ENCODE data around the gene RALB. TPM values are rescaled to one million over a fixed set of nuclear protein-coding genes. Genes with fewer than 3 reads are reported as not detected.

RALB gene, protein sequence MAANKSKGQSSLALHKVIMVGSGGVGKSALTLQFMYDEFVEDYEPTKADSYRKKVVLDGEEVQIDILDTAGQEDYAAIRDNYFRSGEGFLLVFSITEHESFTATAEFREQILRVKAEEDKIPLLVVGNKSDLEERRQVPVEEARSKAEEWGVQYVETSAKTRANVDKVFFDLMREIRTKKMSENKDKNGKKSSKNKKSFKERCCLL
- total RNA-seq (2014; rRNA removed; shearing (Covaris generic)): 33.3 and 35.8 TPM in 2 replicates

DNA sequence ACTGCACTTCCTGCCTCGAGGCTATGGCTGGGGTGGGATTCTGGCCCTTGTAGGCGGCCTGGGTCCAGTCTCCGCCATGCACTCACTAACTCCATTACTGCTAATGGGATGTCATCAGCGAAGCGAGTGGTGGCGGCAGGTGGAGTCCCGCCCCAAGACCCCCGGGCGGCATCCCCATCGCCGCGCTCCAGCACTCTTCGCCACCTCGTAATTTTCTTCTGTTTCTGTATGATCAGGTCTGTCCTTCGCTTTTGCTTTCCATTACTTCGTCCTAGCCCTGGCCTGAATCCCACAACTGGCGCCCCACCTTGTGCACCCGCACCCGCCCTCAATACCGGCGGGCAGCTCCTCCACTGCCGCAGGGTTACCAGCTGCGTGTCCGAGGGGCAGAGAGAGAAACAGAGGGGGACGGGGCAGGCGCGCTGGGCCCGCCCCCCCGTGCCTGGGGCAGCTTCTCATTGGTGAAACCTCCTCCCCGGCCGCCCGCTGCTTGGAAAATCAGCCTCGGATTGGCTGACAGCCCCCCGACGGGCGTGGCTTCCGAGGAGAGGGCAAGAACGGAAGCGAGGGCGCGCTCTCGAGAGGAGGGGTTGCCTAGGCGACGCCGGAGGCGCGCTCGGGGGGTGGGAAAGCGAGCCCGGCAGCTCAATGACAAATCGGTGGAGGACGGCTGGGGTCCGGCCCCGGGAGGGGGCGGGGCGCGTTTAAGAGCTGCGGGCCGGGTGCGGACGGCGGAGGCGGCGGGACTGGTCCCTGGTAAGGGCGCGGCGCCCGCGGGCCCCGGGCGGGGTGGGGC, at the start of gene RALB:
Gene RALB, plus strand, starts transcription at position 628 of the 796 bp plus-strand sequence. CDS start 25,813 bp downstream, outside the sequence.
- Histone ChIP-seq H3K27me3 (0 out of 2 replicates have a peak, but pooled peaks cover 6% of the 10 kb centered on the region), H3K4me3 (peak within 1 kb of the TSS; percentile 73), H3K27ac (peak within 1 kb of the TSS; percentile 30), H3K9me3 (replicated peaks) (no peaks in the 10 kb centered on the region), H3K4me1 (peaks cover 7% of the 10 kb centered on the region), H3K36me3 (no peaks in the 10 kb centered on the region)
- DNase-seq: peak; percentile 98 to 99

- Histone ChIP-seq H3K4me3 (no peak overlapping the region), H3K27me3 (no peaks in the 10 kb centered on the region), H3K9me3 (replicated peaks) (no peaks in the 10 kb centered on the region), H3K36me3 (no peaks in the 10 kb centered on the region), H3K27ac (no peak overlapping the region), H3K4me1 (no peaks in the 10 kb centered on the region)
- DNase-seq: no peak
These were observed 49.2 kb upstream of the RALB start for GRCh38 chr2:120203251-120204021.

GRCh38 chr2:120204022-120204405, 48.6 kb upstream of the RALB start:
- DNase-seq: peak in 1 of 2 experiments; percentile 27
- H3K27me3 ChIP-seq: no peaks in the 10 kb centered on the region
- no peak overlapping the region for H3K27ac ChIP-seq
- H3K4me3 ChIP-seq: no peak overlapping the region
- H3K4me1 ChIP-seq: no peaks in the 10 kb centered on the region
- H3K9me3 ChIP-seq (replicated peaks): no peaks in the 10 kb centered on the region
- no peaks in the 10 kb centered on the region for H3K36me3 ChIP-seq

- H3K4me3 ChIP-seq: no peak overlapping the region
- H3K36me3 ChIP-seq: no peaks in the 10 kb centered on the region
- H3K27me3 ChIP-seq: no peaks in the 10 kb centered on the region
- no peak for DNase-seq
- no peak overlapping the region for H3K27ac ChIP-seq
- no peaks in the 10 kb centered on the region for H3K4me1 ChIP-seq
- H3K9me3 ChIP-seq (replicated peaks): no peaks in the 10 kb centered on the region
These were observed 48.2 kb upstream of the RALB start for GRCh38 chr2:120204417-120204816.

DNA sequence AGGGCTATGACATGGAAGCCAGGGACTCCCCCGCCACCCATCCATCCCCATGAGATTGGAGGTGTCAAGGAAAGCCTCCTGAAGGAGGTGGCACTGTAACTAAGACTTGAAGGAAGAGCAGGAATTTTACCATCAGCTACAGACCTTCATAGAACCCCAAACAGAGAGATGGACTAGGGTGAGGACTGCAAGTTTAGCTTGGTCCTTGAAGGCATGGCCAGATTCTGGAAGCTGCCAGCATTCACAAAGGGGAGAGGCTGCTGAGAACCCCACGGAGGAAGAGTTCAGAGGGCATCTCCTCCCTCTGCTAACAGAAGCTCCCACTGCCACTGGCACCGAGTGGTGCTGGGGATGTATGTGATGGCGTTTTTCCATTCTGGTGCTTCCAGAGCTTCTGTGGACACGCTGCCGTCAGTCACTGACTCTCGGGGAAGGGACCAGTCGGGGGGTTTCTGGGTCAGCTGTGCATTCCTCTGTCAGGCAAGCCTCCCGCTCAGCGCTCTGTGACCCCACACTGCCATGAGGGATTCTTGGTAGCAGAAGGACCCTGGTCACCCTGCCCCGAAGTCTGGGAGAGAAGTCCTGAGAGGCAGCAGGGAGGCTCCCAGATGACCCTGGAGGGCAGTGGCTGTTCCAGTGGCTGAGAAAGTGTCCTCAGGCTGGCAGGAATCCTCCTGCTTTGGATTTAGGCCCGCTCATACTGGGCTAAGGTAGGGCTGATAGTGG, 47.5 kb upstream of the RALB start:
- no peaks in the 10 kb centered on the region for H3K4me1 ChIP-seq
- no peaks in the 10 kb centered on the region for H3K27me3 ChIP-seq
- H3K27ac ChIP-seq: no peak overlapping the region
- no peaks in the 10 kb centered on the region for H3K36me3 ChIP-seq
- no peak for DNase-seq
- no peak overlapping the region for H3K4me3 ChIP-seq
- H3K9me3 ChIP-seq (replicated peaks): no peaks in the 10 kb centered on the region

- no peaks in the 10 kb centered on the region for H3K9me3 ChIP-seq (replicated peaks)
- peak; percentile 49 to 70 for DNase-seq
- H3K27ac ChIP-seq: no peak overlapping the region
- H3K4me3 ChIP-seq: no peak overlapping the region
- no peaks in the 10 kb centered on the region for H3K27me3 ChIP-seq
- no peaks in the 10 kb centered on the region for H3K4me1 ChIP-seq
- H3K36me3 ChIP-seq: no peaks in the 10 kb centered on the region
These were observed 46.5 kb upstream of the RALB start for GRCh38 chr2:120206022-120206581.

DNA sequence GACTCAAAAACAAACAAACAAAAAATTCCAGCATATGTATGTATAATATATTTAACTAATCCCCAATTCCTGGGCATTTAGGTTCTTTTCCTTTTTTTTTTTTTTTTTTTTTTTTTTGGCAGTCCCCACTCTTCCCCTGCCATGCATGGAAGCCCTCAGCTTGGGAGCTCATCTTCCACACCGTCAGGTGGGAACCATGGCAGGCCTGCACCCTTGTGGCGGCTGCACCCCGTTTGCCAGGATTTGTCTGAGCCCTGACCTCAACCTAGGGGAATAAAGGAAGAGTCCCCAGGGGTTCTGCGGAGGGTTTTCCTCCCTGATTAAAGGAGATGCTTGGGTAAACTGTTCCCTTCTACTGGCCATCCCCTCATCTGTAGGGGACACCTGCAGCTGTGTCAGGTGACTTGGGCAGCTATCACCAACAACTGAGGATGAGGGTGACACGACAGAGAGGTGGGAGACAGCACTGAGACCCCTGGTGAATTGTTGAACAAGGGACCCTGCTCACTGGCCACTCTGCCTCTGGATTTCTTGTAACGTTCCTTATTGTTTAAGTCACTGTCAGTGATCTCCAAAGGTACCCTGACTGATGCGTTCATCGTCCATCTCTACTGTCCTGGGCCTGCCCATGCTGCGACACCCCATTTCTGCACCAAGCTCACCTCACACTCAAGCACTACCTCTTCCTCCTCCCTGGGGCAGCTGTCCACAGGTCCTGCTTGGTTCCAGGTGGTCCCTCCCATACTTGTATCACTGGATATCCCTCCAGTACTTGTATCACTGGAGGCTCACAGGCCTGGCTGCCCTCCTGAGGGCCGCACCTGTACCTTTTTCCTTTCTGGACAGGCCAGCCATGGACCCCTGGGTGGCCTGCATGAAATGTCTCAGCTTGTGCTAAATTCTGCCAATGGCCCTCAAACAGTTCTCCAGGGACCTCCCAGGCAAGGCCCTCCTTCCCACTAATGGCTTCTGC, 44.0 kb upstream of the RALB start:
- Histone ChIP-seq H3K27ac (no peak overlapping the region), H3K4me3 (no peak overlapping the region), H3K36me3 (no peaks in the 10 kb centered on the region), H3K4me1 (no peaks in the 10 kb centered on the region), H3K27me3 (no peaks in the 10 kb centered on the region), H3K9me3 (replicated peaks) (no peaks in the 10 kb centered on the region)
- DNase-seq: no peak

- no peaks in the 10 kb centered on the region for H3K27me3 ChIP-seq
- H3K27ac ChIP-seq: no peak overlapping the region
- no peaks in the 10 kb centered on the region for H3K9me3 ChIP-seq (replicated peaks)
- H3K36me3 ChIP-seq: no peaks in the 10 kb centered on the region
- H3K4me1 ChIP-seq: no peaks in the 10 kb centered on the region
- DNase-seq: no peak
- no peak overlapping the region for H3K4me3 ChIP-seq
These were observed 43.0 kb upstream of the RALB start for GRCh38 chr2:120209427-120210269.

- no peaks in the 10 kb centered on the region for H3K9me3 ChIP-seq (replicated peaks)
- H3K27ac ChIP-seq: no peak overlapping the region
- H3K4me1 ChIP-seq: no peaks in the 10 kb centered on the region
- no peaks in the 10 kb centered on the region for H3K36me3 ChIP-seq
- H3K27me3 ChIP-seq: no peaks in the 10 kb centered on the region
- no peak overlapping the region for H3K4me3 ChIP-seq
- no peak for DNase-seq
These were observed 42.4 kb upstream of the RALB start for GRCh38 chr2:120210270-120210693.

GRCh38 chr2:120218181-120218580, 34.5 kb upstream of the RALB start:
- H3K36me3 ChIP-seq: no peaks in the 10 kb centered on the region
- no peak for DNase-seq
- H3K27me3 ChIP-seq: no peaks in the 10 kb centered on the region
- H3K4me3 ChIP-seq: no peak overlapping the region
- H3K27ac ChIP-seq: no peak overlapping the region
- H3K9me3 ChIP-seq (replicated peaks): no peaks in the 10 kb centered on the region
- no peaks in the 10 kb centered on the region for H3K4me1 ChIP-seq

- no peaks in the 10 kb centered on the region for H3K9me3 ChIP-seq (replicated peaks)
These were observed 33.4 kb upstream of the RALB start for GRCh38 chr2:120219291-120219690.

DNA sequence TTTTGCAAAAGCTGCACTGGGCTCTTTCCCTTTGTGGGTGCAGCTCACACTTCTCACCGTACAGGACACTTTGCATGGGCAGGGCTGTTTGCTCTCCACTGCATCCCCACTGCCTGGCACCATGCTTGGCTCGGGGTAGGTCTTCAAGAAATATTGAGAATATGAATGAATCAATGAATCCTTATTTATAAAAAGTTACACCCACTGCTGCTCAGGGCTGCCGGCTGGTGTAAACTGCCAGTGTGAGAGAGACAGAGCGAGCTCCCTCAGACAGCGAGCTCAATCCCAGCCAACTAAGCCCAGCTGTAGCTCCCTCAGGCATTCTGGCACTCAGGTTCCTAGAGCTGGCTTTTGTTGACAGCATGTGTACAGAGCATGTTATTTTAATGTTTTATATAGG, 32.9 kb upstream of the RALB start:
- Histone ChIP-seq H3K9me3 (replicated peaks) (no peaks in the 10 kb centered on the region), H3K36me3 (no peaks in the 10 kb centered on the region), H3K4me1 (no peaks in the 10 kb centered on the region), H3K4me3 (no peak overlapping the region), H3K27ac (no peak overlapping the region), H3K27me3 (no peaks in the 10 kb centered on the region)
- no peak for DNase-seq

More at GRCh38 chr2:120219291-120219690, 33.4 kb upstream of the RALB start:
- H3K27me3 ChIP-seq: no peaks in the 10 kb centered on the region
- no peaks in the 10 kb centered on the region for H3K4me1 ChIP-seq
- no peak for DNase-seq
- no peak overlapping the region for H3K27ac ChIP-seq
- no peak overlapping the region for H3K4me3 ChIP-seq
- H3K36me3 ChIP-seq: no peaks in the 10 kb centered on the region

- H3K9me3 ChIP-seq (replicated peaks): no peaks in the 10 kb centered on the region
- H3K4me1 ChIP-seq: no peaks in the 10 kb centered on the region
- H3K4me3 ChIP-seq: no peak overlapping the region
- peaks cover 1% of the 10 kb centered on the region; the same call in 1 of the 2 replicates for H3K27me3 ChIP-seq
- DNase-seq: no peak
- no peaks in the 10 kb centered on the region for H3K36me3 ChIP-seq
- no peak overlapping the region for H3K27ac ChIP-seq
These were observed 31.9 kb upstream of the RALB start for GRCh38 chr2:120220756-120221155.
